B cell (primary cell): ENCODE data around the gene B3GLCT.

Source experiments
- CTCF ChIP-seq: fragments of 200-600 bp; IDR thresholded peaks from one replicate; pipeline ENCODE4 v1.8.0; 2022; ENCODE audit warnings: antibody characterized with exemption, mild to moderate bottlenecking
- EZH2 ChIP-seq: IDR thresholded peaks from 2 replicates; pipeline ENCODE4 v1.6.1; 2012; ENCODE audit warnings: borderline replicate concordance, low read depth, mild to moderate bottlenecking, moderate library complexity, low read length; ENCODE audit not compliant: insufficient read depth, poor library complexity, severe bottlenecking

- TF ChIP-seq CTCF (no peak), EZH2 (no peak)
Observed at GRCh38 chr13:31246918-31247317, 47.1 kb downstream of the B3GLCT start.
